ENCODE results near the gene SLC9B2.

Gene SLC9B2

GRCh38 chr4:103075435-103075893, 1.1 kb downstream of the SLC9B2 start:
- Histone ChIP-seq H3K9me3 (ENCODE audit: control insufficient read depth in 1 of 2, low read length in 2 of 2) (no peaks in the 10 kb centered on the region), H3K36me3 (ENCODE audit: control insufficient read depth in 1 of 2, insufficient read depth in 2 of 2, low read length in 2 of 2) (peaks cover 0 to 6% of the 10 kb centered on the region in 2 donors), H3K4me3 (ENCODE audit: low read depth in 1 of 2, low read length in 2 of 2) (peak overlapping the region; percentile 72 to 84), H3K27ac (ENCODE audit: low read length) (peak overlapping the region; percentile 91), H3K27me3 (ENCODE audit: low read depth, low read length) (no peaks in the 10 kb centered on the region), H3K4me1 (ENCODE audit: control insufficient read depth in 1 of 2, insufficient read depth in 2 of 2, low read length in 2 of 2) (peaks cover 0 to 9% of the 10 kb centered on the region in 2 donors)

DNA sequence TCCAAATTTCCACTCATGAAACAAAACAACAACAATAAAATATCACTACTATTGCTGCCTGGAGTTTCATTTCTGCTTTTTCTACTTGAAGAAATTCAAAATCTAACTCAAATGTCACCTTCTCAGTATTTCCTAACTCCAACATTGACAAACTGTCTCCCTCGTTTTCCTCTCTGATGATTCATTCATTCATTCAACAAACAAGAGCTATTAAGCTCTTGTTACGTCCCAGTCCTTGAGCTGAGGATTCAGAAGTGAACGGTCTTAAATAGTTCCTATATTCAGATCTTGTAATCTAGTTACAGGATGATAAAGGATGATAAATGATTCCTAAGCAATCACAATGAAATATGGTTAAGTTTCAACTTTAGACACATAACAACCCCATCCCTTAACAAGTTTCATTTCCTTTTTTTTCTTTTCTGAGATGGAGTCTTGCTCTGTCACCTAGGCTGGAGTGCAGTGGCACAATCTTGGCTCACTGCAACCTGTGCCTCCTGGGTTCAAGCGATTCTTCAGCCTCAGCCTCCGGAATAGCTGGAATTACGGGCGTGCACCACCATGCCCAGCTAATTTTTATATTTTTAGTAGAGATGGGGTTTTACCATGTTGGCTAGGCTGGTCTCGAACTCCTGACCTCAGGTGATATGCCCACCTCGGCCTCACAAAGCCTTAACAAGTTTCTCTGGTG, 1.7 kb downstream of the SLC9B2 start:
- H3K36me3 ChIP-seq (ENCODE audit: control insufficient read depth in 1 of 2, insufficient read depth in 2 of 2, low read length in 2 of 2), result peaks cover 0 to 5% of the 10 kb centered on the region in 2 donors
- no peak overlapping the region for H3K27ac ChIP-seq (ENCODE audit: low read length)
- peaks cover 0 to 9% of the 10 kb centered on the region in 2 donors for H3K4me1 ChIP-seq (ENCODE audit: control insufficient read depth in 1 of 2, insufficient read depth in 2 of 2, low read length in 2 of 2)
- H3K9me3 ChIP-seq (ENCODE audit: control insufficient read depth in 1 of 2, low read length in 2 of 2), result no peaks in the 10 kb centered on the region
- peak overlapping the region; percentile 72 to 84 for H3K4me3 ChIP-seq (ENCODE audit: low read depth in 1 of 2, low read length in 2 of 2)
- no peaks in the 10 kb centered on the region for H3K27me3 ChIP-seq (ENCODE audit: low read depth, low read length)

GRCh38 chr4:103073792-103074438, 2.6 kb downstream of the SLC9B2 start:
- H3K4me3 ChIP-seq (ENCODE audit: low read depth in 1 of 2, low read length in 2 of 2), result no peak overlapping the region

DNA sequence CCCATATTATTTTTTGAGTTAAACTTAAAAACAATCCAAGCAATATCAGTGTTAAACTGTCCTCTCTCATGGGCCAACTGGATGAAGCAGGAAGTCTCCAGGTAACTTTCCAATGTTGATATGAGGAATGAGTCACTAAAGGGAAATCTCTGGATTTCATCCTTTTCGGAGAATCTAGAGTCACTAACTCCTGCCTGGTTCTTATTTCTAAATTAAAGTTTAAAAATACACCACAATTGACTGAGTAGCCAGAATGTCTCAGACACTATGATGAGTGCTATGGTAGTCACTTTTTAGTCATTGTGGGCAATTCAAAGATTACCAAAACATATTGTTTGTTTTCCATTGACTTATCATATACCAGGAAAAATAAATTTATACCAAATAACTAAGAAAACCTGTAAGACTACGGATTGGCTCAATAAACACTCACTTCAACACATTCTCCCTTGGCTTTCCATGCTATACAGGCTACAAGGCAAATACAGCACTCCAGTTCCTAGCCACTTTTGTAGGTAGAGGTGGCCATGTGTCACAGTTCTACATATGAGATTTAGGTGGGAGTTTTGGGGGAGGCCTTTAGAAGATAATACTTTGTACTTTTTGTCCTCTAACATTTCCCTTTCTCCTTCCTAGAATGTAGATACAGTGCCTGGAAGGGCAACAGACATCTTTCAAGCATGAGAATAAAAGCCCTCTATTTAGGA, 8.6 kb downstream of the SLC9B2 start:
- Histone ChIP-seq H3K9me3 (ENCODE audit: control insufficient read depth in 1 of 2, low read length in 2 of 2) (no peaks in the 10 kb centered on the region), H3K4me3 (ENCODE audit: low read depth in 1 of 2, low read length in 2 of 2) (no peak overlapping the region), H3K4me1 (ENCODE audit: control insufficient read depth in 1 of 2, insufficient read depth in 2 of 2, low read length in 2 of 2) (no peaks in the 10 kb centered on the region), H3K27me3 (ENCODE audit: low read depth, low read length) (no peaks in the 10 kb centered on the region), H3K36me3 (ENCODE audit: control insufficient read depth in 1 of 2, insufficient read depth in 2 of 2, low read length in 2 of 2) (peaks cover 0 to 8% of the 10 kb centered on the region in 2 donors), H3K27ac (ENCODE audit: low read length) (no peak overlapping the region)

More at GRCh38 chr4:103073792-103074438, 2.6 kb downstream of the SLC9B2 start:
- no peaks in the 10 kb centered on the region for H3K36me3 ChIP-seq (ENCODE audit: control insufficient read depth in 1 of 2, insufficient read depth in 2 of 2, low read length in 2 of 2)
- peaks cover 0 to 9% of the 10 kb centered on the region in 2 donors for H3K4me1 ChIP-seq (ENCODE audit: control insufficient read depth in 1 of 2, insufficient read depth in 2 of 2, low read length in 2 of 2)
- H3K27ac ChIP-seq (ENCODE audit: low read length), result no peak overlapping the region
- H3K9me3 ChIP-seq (ENCODE audit: control insufficient read depth in 1 of 2, low read length in 2 of 2), result no peaks in the 10 kb centered on the region
- H3K27me3 ChIP-seq (ENCODE audit: low read depth, low read length), result no peaks in the 10 kb centered on the region

DNA sequence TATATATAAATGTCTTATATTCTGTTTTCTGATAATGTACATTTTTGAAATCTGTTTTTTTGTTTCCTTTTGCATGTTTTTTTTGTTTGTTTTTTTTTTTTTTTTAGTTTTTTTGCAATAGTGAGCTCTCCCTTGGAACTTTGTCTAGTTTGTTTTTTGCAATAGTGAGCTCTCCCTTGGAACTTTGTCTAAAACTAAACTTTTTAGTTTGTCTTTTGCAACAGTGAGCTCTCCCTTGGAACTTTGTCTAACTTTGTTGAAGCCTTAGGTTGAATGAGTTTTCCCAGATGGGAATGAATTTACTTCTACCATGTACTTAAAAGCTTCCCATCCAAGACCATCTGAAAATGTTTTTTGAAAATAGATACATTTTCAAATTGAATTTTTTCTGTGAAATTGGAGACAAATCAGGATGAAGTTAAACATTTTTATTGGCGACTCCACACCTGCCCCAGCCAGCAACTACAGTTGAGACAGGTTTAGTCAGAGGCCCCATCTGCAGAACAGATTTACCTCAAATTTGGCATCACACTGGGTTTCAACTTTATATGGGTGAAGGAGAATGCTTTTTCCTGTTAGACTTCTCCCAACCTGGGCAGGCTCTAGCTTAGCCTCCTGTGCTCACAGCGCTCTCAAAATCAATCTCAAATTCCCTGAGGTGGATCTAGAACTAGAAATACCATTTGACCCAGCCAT, 16.0 kb downstream of the SLC9B2 start:
- no peak overlapping the region for H3K27ac ChIP-seq (ENCODE audit: low read length)
- H3K4me3 ChIP-seq (ENCODE audit: low read depth in 1 of 2, low read length in 2 of 2), result no peak overlapping the region
- no peaks in the 10 kb centered on the region for H3K4me1 ChIP-seq (ENCODE audit: control insufficient read depth in 1 of 2, insufficient read depth in 2 of 2, low read length in 2 of 2)
- no peaks in the 10 kb centered on the region for H3K9me3 ChIP-seq (ENCODE audit: control insufficient read depth in 1 of 2, low read length in 2 of 2)
- no peaks in the 10 kb centered on the region for H3K27me3 ChIP-seq (ENCODE audit: low read depth, low read length)
- H3K36me3 ChIP-seq (ENCODE audit: control insufficient read depth in 1 of 2, insufficient read depth in 2 of 2, low read length in 2 of 2), result peaks cover 0 to 8% of the 10 kb centered on the region in 2 donors

DNA sequence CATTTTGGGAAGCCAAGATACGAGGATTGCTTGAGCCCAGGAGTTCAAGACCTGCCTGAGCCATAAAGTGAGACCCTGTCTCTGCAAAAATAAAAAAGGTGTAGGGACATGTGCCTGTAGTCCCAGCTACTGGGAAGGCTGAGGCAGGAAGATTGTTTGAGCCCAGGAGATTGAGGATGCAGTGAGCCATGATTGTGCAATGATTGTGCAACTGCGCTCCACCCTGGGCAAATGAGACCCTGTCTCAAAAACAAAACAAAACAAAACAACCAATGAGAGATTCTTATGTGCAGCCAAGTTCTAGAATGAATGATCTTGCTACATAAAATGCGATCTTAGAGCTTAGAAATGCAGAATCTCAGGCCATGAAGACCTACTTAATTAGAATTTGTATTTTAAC, 22.5 kb downstream of the SLC9B2 start:
- Histone ChIP-seq H3K27me3 (ENCODE audit: low read depth, low read length) (no peaks in the 10 kb centered on the region), H3K4me1 (ENCODE audit: control insufficient read depth in 1 of 2, insufficient read depth in 2 of 2, low read length in 2 of 2) (no peaks in the 10 kb centered on the region), H3K9me3 (ENCODE audit: control insufficient read depth in 1 of 2, low read length in 2 of 2) (no peaks in the 10 kb centered on the region), H3K27ac (ENCODE audit: low read length) (no peak overlapping the region), H3K36me3 (ENCODE audit: control insufficient read depth in 1 of 2, insufficient read depth in 2 of 2, low read length in 2 of 2) (peaks cover 0 to 8% of the 10 kb centered on the region in 2 donors), H3K4me3 (ENCODE audit: low read depth in 1 of 2, low read length in 2 of 2) (no peak overlapping the region)

DNA sequence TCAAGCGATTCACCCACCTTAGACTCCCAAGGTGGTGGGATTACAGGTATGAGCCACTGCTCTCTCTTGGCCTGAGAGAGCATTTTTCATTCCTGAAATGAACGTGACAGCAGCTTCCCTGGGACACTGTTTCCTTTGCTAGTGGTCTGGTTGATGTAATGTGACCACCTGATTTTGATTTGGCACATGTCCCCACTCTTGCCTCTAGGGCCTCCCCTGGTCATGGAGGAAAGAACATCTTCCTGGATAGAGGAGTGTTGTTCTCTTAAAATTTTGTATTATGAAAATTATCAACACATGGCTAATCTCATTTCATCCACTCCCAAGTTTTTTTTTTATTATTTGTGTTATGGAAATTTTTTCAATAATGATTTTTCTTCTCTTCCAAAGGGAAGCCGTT, 23.8 kb downstream of the SLC9B2 start:
- Histone ChIP-seq H3K9me3 (ENCODE audit: control insufficient read depth in 1 of 2, low read length in 2 of 2) (no peaks in the 10 kb centered on the region), H3K27me3 (ENCODE audit: low read depth, low read length) (no peaks in the 10 kb centered on the region), H3K4me1 (ENCODE audit: control insufficient read depth in 1 of 2, insufficient read depth in 2 of 2, low read length in 2 of 2) (no peaks in the 10 kb centered on the region), H3K27ac (ENCODE audit: low read length) (no peak overlapping the region), H3K36me3 (ENCODE audit: control insufficient read depth in 1 of 2, insufficient read depth in 2 of 2, low read length in 2 of 2) (peaks cover 4 to 10% of the 10 kb centered on the region in 2 donors), H3K4me3 (ENCODE audit: low read depth in 1 of 2, low read length in 2 of 2) (no peak overlapping the region)

DNA sequence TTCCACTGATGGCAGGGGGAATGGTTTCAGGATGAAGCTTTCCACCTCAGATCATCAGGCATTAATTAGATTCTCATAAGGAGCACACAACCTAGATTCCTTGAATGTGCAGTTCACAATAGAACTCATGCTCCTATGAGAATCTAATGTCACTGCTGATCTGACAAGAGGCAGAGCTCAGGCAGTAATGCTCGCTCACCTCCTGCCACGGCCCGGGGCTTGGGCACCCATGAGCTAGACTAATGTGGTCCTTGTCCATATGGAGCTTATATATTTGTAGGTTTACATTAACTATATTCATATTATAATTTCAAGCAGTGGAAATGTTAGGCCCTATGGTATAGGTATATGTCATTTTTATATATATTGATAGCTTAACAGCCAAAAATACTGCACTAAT, 24.4 kb downstream of the SLC9B2 start:
- no peak overlapping the region for H3K4me3 ChIP-seq (ENCODE audit: low read depth in 1 of 2, low read length in 2 of 2)
- H3K36me3 ChIP-seq (ENCODE audit: control insufficient read depth in 1 of 2, insufficient read depth in 2 of 2, low read length in 2 of 2), result peaks cover 4 to 10% of the 10 kb centered on the region in 2 donors
- H3K9me3 ChIP-seq (ENCODE audit: control insufficient read depth in 1 of 2, low read length in 2 of 2), result no peaks in the 10 kb centered on the region
- no peaks in the 10 kb centered on the region for H3K4me1 ChIP-seq (ENCODE audit: control insufficient read depth in 1 of 2, insufficient read depth in 2 of 2, low read length in 2 of 2)
- H3K27me3 ChIP-seq (ENCODE audit: low read depth, low read length), result no peaks in the 10 kb centered on the region
- H3K27ac ChIP-seq (ENCODE audit: low read length), result no peak overlapping the region

DNA sequence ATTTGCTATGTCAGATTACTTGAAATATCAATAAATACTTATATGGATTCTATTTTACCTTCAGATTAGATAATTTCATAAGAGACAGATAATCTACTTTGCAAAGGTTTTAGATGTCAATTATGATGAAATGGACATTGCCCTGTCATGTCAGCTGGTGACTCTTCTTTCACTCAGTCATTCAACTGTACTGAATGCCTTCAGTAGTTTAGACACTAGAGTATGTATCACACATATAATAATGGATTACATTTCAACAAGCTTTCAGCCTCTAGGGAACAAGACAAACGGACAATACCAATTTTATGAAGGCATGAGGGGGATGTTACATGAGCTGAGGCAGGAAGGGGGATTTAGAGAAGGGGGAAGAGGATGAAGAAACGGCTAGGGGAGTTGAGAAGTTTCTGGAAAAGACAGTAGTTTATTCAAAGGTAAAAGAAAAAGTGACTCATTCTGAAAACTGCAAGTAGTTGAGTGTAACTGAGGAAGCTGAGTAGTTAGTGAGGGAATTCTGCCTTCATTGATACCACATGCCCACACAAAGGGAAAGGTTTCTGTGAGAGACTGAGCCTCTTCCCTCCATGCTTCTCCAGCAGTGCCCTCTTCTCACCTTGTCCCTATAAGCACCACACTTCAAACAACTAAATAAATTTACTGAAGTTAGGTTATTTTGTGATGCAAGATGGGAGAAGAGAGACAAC, 25.7 kb downstream of the SLC9B2 start:
- no peaks in the 10 kb centered on the region for H3K9me3 ChIP-seq (ENCODE audit: control insufficient read depth in 1 of 2, low read length in 2 of 2)
- no peaks in the 10 kb centered on the region for H3K4me1 ChIP-seq (ENCODE audit: control insufficient read depth in 1 of 2, insufficient read depth in 2 of 2, low read length in 2 of 2)
- H3K27me3 ChIP-seq (ENCODE audit: low read depth, low read length), result no peaks in the 10 kb centered on the region
- no peak overlapping the region for H3K27ac ChIP-seq (ENCODE audit: low read length)
- no peak overlapping the region for H3K4me3 ChIP-seq (ENCODE audit: low read depth in 1 of 2, low read length in 2 of 2)
- peaks cover 4 to 17% of the 10 kb centered on the region in 2 donors for H3K36me3 ChIP-seq (ENCODE audit: control insufficient read depth in 1 of 2, insufficient read depth in 2 of 2, low read length in 2 of 2)

GRCh38 chr4:103046416-103047290, 29.9 kb downstream of the SLC9B2 start:
- Histone ChIP-seq H3K9me3 (ENCODE audit: control insufficient read depth in 1 of 2, low read length in 2 of 2) (no peaks in the 10 kb centered on the region), H3K4me3 (ENCODE audit: low read depth in 1 of 2, low read length in 2 of 2) (no peak overlapping the region), H3K27ac (ENCODE audit: low read length) (no peak overlapping the region), H3K36me3 (ENCODE audit: control insufficient read depth in 1 of 2, insufficient read depth in 2 of 2, low read length in 2 of 2) (peaks cover 9 to 30% of the 10 kb centered on the region in 2 donors), H3K4me1 (ENCODE audit: control insufficient read depth in 1 of 2, insufficient read depth in 2 of 2, low read length in 2 of 2) (no peaks in the 10 kb centered on the region), H3K27me3 (ENCODE audit: low read depth, low read length) (no peaks in the 10 kb centered on the region)
